KOPT-K1 (cell line): ENCODE measurements around the gene DIDO1.

Experiments
- H3K27ac ChIP-seq: fragments of 200-600 bp; sonication (generic); 2 replicates; pipeline ENCODE4 v1.5.1; 2016; ENCODE audit warnings: antibody characterized with exemption, mild to moderate bottlenecking, low read depth, low read length; ENCODE audit not compliant: poor library complexity, severe bottlenecking
- H3K36me3 ChIP-seq: fragments of 200-600 bp; sonication (generic); 2 replicates; pipeline ENCODE4 v1.5.1; 2017; ENCODE audit warnings: antibody characterized with exemption, mild to moderate bottlenecking, low read length, moderate library complexity; ENCODE audit not compliant: insufficient read depth
- H3K9me3 ChIP-seq: fragments of 200-600 bp; sonication (generic); 2 replicates; pipeline ENCODE4 v1.5.1; 2017; ENCODE audit warnings: antibody characterized with exemption, low read length, mild to moderate bottlenecking; ENCODE audit not compliant: insufficient read depth, poor library complexity, severe bottlenecking

Gene DIDO1

DNA sequence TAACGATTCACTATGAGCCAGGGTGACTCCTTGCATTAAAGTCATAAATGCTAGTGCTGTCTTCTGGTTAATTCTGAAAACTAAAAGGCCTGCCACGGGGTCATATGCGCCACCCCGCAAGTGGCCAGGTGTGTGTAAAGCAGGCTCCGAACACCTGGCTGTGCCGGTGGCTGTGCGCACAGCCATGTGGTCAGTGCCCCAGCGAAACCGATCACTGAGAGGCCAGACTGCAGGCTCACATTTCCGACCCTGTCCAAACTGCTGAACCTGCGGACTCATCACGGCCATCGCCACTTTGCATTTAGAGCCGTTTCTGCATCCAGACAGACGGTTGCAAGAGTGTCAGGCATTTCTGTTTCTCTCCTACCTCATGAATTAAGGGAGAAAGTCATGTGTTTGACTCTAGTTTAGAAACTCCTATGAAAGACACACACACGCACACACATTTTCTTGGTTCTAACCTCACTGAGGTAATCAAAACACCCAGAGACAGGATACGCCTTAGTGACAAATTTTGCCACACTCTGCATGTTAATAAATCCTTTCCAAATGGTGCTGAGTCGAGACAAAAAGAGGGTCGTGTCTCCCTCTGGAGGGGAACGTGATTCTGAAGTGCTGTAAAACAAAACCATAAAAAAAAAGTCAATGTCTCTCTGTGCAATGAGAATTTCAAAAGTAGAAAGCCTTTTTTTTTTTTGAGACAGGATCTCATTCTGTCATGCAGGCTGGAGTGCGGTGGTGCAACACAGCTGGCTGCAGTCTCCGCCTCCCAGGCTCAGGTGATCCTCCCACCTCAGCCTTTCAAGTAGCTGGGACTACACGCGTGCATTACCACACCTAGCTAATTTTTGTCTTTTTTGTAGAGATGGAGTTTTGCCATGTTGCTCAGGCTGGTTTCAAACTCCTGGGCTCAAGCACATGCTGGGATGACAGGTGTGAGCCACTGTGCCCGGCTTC lies 33.7 kb downstream of the DIDO1 start:
- Histone ChIP-seq H3K27ac (no peak overlapping the region), H3K9me3 (no peaks in the 10 kb centered on the region), H3K36me3 (peaks cover 100% of the 10 kb centered on the region)

- Histone ChIP-seq H3K9me3 (no peaks in the 10 kb centered on the region), H3K27ac (no peak overlapping the region), H3K36me3 (peaks cover 100% of the 10 kb centered on the region)
These were observed 35.2 kb downstream of the DIDO1 start for GRCh38 chr20:62891111-62891510.

- H3K9me3 ChIP-seq, result no peaks in the 10 kb centered on the region
- peaks cover 100% of the 10 kb centered on the region for H3K36me3 ChIP-seq
- no peak overlapping the region for H3K27ac ChIP-seq
These were observed 35.9 kb downstream of the DIDO1 start for GRCh38 chr20:62890444-62890843.

GRCh38 chr20:62889871-62890270 lies 36.4 kb downstream of the DIDO1 start:
- peaks cover 99% of the 10 kb centered on the region for H3K36me3 ChIP-seq
- H3K9me3 ChIP-seq, result no peaks in the 10 kb centered on the region
- H3K27ac ChIP-seq, result no peak overlapping the region

- H3K27ac ChIP-seq, result no peak overlapping the region
- peaks cover 95% of the 10 kb centered on the region for H3K36me3 ChIP-seq
- H3K9me3 ChIP-seq, result no peaks in the 10 kb centered on the region
These were observed 36.9 kb downstream of the DIDO1 start for GRCh38 chr20:62889411-62889810.

GRCh38 chr20:62888910-62889309 lies 37.4 kb downstream of the DIDO1 start:
- Histone ChIP-seq H3K9me3 (no peaks in the 10 kb centered on the region), H3K27ac (no peak overlapping the region), H3K36me3 (peaks cover 90% of the 10 kb centered on the region)

DNA sequence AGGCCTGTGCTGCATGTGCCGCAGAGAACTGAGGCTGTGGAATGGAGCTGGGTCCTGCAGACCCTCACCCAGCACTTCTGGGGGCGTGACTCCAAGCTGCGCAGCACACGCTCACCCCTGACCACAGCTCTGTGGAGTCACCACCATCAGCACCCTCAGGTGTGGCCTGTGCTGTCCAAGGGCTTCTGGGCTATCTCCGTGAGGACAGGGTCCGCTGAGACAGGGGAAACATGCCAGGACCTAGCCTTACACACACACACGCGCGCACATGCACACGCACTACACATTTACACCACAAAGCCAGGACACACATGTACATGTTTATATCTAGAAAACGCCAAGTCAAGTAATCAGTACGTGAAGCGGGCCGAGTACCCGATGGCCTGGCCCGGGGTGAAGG lies 37.9 kb downstream of the DIDO1 start:
- H3K9me3 ChIP-seq, result no peaks in the 10 kb centered on the region
- no peak overlapping the region for H3K27ac ChIP-seq
- peaks cover 85% of the 10 kb centered on the region for H3K36me3 ChIP-seq

GRCh38 chr20:62887860-62888239 lies 38.5 kb downstream of the DIDO1 start:
- Histone ChIP-seq H3K36me3 (peaks cover 79% of the 10 kb centered on the region), H3K9me3 (no peaks in the 10 kb centered on the region), H3K27ac (no peak overlapping the region)

GRCh38 chr20:62887152-62887859 lies 39.0 kb downstream of the DIDO1 start:
- Histone ChIP-seq H3K9me3 (no peaks in the 10 kb centered on the region), H3K36me3 (peaks cover 74% of the 10 kb centered on the region), H3K27ac (no peak overlapping the region)

- Histone ChIP-seq H3K27ac (no peak overlapping the region), H3K9me3 (no peaks in the 10 kb centered on the region), H3K36me3 (peaks cover 73% of the 10 kb centered on the region)
These were observed 39.6 kb downstream of the DIDO1 start for GRCh38 chr20:62886709-62887058.

DNA sequence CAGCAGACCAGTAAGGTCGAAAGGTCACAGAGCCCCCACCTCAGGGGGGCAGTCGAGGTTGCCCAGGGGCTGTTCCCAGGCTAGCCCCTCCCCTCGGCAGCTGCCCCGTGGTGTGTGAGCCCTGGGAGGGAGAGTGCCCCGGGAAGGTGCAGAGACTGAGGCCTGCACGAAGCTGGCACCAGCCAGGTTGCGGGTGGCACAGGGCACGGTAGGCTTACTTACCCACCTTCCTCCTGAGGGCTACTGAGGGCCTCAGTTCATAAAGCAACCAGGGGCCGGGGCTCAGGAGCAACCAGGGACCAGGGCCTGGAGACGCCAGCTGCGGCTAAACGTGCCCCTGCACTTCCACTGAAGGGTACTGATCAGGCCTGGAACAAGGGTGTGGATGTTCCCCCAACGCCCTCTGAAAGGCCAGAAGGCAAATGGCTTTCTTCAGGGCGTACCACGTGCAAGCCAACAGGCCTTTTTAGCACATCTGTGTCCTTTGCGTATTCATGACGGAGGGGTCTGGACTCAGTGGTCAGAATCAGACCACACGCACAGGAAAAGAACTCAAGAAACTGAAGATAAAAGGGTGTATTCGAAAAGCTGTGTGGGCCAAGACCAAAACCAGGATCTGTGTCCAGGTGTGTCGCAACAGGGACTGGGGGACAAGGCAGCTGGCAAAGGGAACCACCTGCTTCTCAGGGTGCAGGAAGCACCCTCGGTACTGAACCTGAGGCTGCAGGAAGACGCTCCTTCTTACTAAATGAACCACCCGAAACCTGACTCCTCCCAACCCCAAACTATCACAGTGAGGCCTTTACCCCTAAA lies 40.2 kb downstream of the DIDO1 start:
- Histone ChIP-seq H3K27ac (no peak overlapping the region), H3K36me3 (peaks cover 73% of the 10 kb centered on the region), H3K9me3 (no peaks in the 10 kb centered on the region)

- Histone ChIP-seq H3K9me3 (no peaks in the 10 kb centered on the region), H3K36me3 (peaks cover 73% of the 10 kb centered on the region), H3K27ac (no peak overlapping the region)
These were observed 41.0 kb downstream of the DIDO1 start for GRCh38 chr20:62885046-62885895.

- Histone ChIP-seq H3K27ac (no peak overlapping the region), H3K9me3 (no peaks in the 10 kb centered on the region), H3K36me3 (peaks cover 73% of the 10 kb centered on the region)
These were observed 41.7 kb downstream of the DIDO1 start for GRCh38 chr20:62884556-62884955.

DNA sequence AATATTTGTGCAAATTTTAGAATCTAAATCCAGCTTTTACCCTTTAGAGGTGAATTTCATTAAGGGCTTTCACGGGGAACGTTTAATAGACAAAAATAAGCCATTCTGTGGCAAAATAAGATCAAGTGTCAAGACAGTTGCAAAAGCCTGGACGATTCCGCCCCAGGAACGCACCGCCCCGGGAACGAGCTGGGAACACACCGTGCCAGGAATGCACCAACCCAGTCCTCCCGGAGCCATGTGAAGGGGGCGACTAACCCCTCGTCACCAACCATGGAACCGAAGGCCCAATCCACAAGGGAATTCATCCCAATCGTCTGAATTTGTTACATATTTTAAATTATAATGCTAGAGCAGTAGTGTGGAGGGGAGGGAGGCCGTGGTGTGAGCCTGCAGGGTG lies 43.9 kb downstream of the DIDO1 start:
- Histone ChIP-seq H3K36me3 (peaks cover 62% of the 10 kb centered on the region), H3K9me3 (no peaks in the 10 kb centered on the region), H3K27ac (no peak overlapping the region)
